BLaER1 (cell line): ENCODE results near the gene CDK18.
"Not testable (repeated sequence)": the region's sequence is repeated elsewhere in the genome, so short reads cannot be mapped to it uniquely, and the experiment has no call there.

Experiments
- H3K27ac ChIP-seq: shearing (Covaris generic); formaldehyde crosslinking; 2 replicates; pipeline ENCODE4 v1.8.1; 2022
- H3K27me3 ChIP-seq: shearing (Covaris generic); formaldehyde crosslinking; 2 replicates; pipeline ENCODE4 v1.8.1; 2022
- H3K36me3 ChIP-seq: shearing (Covaris generic); formaldehyde crosslinking; 2 replicates; pipeline ENCODE4 v1.8.1; 2022
- H3K4me1 ChIP-seq: shearing (Covaris generic); formaldehyde crosslinking; 2 replicates; pipeline ENCODE4 v1.8.1; 2022
- H3K4me2 ChIP-seq: shearing (Covaris generic); formaldehyde crosslinking; 2 replicates; pipeline ENCODE4 v1.8.1; 2022
- H3K4me3 ChIP-seq: shearing (Covaris generic); formaldehyde crosslinking; 2 replicates; pipeline ENCODE4 v1.8.1; 2022
- H3K9ac ChIP-seq: shearing (Covaris generic); formaldehyde crosslinking; 2 replicates; pipeline ENCODE4 v1.8.1; 2022
- H3K9me3 ChIP-seq: shearing (Covaris generic); formaldehyde crosslinking; 2 replicates; pipeline ENCODE4 v1.8.1; 2022
- H4K20me1 ChIP-seq: shearing (Covaris generic); formaldehyde crosslinking; 2 replicates; pipeline ENCODE4 v1.8.1; 2022
- Cebpa-rat ChIP-seq: shearing (Covaris generic); IDR thresholded peaks from 2 replicates; pipeline ENCODE4 v1.8.1; 2022

Gene CDK18

DNA sequence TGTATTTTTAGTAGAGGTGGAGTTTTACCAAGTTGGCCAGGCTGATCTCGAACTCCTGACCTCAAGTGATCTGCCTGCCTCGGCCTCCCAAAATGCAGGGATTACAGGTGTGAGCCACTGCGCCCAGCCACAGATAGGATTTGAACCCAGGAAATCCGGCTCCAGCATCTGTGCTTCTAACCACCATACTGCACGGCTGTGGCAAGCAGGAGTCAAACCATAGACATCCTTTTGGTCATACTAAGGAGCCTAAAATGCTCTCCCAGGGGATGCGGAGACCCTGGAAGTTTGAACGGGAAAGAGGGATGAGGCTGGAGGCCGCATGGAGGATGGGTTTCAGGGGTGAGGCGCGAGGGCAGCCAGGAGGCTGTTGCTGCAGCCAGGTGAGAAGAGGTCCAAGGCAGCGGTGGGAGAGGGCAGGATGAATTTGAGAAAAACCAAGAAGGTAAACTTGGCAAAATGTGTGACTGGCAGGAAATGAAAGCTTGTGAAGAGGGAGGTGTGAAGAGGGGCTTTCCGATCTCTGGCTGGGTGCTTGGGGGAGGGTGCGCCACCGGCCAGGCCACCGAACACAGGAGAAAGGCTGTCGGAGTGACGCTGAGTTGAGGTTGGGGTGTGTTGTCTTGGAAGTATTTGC lies 24.0 kb upstream of the CDK18 start:
- no peak for TF ChIP-seq Cebpa-rat
- Histone ChIP-seq H3K4me3 (no peak overlapping the region), H3K27me3 (no peaks in the 10 kb centered on the region), H3K9ac (no peak overlapping the region), H3K36me3 (no peaks in the 10 kb centered on the region), H3K9me3 (peaks cover 12% of the 10 kb centered on the region), H3K4me2 (peak overlapping the region; percentile 35; the same call in 1 of the 2 replicates), H3K27ac (no peak overlapping the region), H4K20me1 (no peaks in the 10 kb centered on the region), H3K4me1 (peaks cover 28% of the 10 kb centered on the region)

- peaks cover 5% of the 10 kb centered on the region; the same call in 1 of the 2 replicates for H3K9me3 ChIP-seq
- no peaks in the 10 kb centered on the region for H3K27me3 ChIP-seq
- no peak overlapping the region for H3K4me2 ChIP-seq
- H4K20me1 ChIP-seq: no peaks in the 10 kb centered on the region
- no peaks in the 10 kb centered on the region for H3K36me3 ChIP-seq
- TF ChIP-seq Cebpa-rat: no peak
- H3K4me3 ChIP-seq: no peak overlapping the region
- H3K9ac ChIP-seq: no peak overlapping the region
- peaks cover 28% of the 10 kb centered on the region for H3K4me1 ChIP-seq
- no peak overlapping the region for H3K27ac ChIP-seq
Observed at GRCh38 chr1:205481218-205481617, 23.3 kb upstream of the CDK18 start.

- H3K27me3 ChIP-seq: no peaks in the 10 kb centered on the region
- peaks cover 28% of the 10 kb centered on the region for H3K4me1 ChIP-seq
- no peaks in the 10 kb centered on the region for H3K9me3 ChIP-seq
- no peaks in the 10 kb centered on the region for H3K36me3 ChIP-seq
- no peak overlapping the region for H3K9ac ChIP-seq
- H3K27ac ChIP-seq: no peak overlapping the region
- no peaks in the 10 kb centered on the region for H4K20me1 ChIP-seq
- H3K4me2 ChIP-seq: no peak overlapping the region
- no peak overlapping the region for H3K4me3 ChIP-seq
- TF ChIP-seq Cebpa-rat: no peak
Observed at GRCh38 chr1:205481629-205482151, 22.8 kb upstream of the CDK18 start.

DNA sequence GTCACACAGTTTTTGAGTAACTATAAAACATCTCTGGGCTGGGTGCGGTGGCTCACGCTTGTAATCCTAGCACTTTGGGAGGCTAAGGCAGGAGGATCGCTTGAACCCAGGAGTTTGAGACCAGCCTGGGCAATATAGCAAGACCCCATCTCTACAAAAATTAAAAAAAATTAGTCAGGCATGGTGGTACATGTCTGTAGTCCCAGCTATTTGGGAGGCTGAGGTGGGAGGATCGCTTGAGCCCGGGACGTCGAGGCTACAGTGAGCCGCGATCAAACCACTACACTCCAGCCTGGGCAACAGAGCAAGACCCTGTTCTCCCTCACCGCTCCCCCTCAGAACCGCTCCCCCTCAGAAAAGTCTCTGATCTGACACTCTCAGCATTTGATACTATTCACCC lies 21.9 kb upstream of the CDK18 start:
- H3K36me3 ChIP-seq, H3K4me2 ChIP-seq, H3K27ac ChIP-seq, H3K9ac ChIP-seq, H3K9me3 ChIP-seq, H4K20me1 ChIP-seq, H3K27me3 ChIP-seq, H3K4me3 ChIP-seq: not testable (repeated sequence)
- peaks cover 20% of the 10 kb centered on the region for H3K4me1 ChIP-seq

DNA sequence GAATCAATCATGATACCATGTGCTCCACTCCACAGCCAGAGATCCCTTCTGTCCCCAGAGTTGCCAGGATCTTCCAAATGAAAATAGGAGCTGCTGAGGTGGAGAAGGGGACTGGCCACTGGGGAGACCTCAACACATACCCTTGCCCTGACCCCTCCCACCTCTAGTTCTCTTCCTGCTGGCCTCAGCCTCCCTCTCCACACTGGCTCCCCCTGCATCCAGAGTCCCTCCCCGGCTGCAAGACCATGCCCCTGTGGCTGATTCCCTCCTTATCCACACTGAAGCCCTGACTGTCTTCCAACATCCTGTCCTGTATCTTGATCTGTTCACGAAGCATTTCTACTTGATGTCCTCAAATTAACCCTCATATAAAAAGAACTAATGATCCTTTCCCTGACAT lies 21.1 kb upstream of the CDK18 start:
- H4K20me1 ChIP-seq: no peaks in the 10 kb centered on the region
- no peak overlapping the region for H3K4me3 ChIP-seq
- no peak overlapping the region for H3K9ac ChIP-seq
- TF ChIP-seq Cebpa-rat: no peak
- H3K9me3 ChIP-seq: no peaks in the 10 kb centered on the region
- no peak overlapping the region for H3K27ac ChIP-seq
- H3K27me3 ChIP-seq: no peaks in the 10 kb centered on the region
- peaks cover 13% of the 10 kb centered on the region for H3K4me1 ChIP-seq
- H3K36me3 ChIP-seq: no peaks in the 10 kb centered on the region
- H3K4me2 ChIP-seq: no peak overlapping the region

DNA sequence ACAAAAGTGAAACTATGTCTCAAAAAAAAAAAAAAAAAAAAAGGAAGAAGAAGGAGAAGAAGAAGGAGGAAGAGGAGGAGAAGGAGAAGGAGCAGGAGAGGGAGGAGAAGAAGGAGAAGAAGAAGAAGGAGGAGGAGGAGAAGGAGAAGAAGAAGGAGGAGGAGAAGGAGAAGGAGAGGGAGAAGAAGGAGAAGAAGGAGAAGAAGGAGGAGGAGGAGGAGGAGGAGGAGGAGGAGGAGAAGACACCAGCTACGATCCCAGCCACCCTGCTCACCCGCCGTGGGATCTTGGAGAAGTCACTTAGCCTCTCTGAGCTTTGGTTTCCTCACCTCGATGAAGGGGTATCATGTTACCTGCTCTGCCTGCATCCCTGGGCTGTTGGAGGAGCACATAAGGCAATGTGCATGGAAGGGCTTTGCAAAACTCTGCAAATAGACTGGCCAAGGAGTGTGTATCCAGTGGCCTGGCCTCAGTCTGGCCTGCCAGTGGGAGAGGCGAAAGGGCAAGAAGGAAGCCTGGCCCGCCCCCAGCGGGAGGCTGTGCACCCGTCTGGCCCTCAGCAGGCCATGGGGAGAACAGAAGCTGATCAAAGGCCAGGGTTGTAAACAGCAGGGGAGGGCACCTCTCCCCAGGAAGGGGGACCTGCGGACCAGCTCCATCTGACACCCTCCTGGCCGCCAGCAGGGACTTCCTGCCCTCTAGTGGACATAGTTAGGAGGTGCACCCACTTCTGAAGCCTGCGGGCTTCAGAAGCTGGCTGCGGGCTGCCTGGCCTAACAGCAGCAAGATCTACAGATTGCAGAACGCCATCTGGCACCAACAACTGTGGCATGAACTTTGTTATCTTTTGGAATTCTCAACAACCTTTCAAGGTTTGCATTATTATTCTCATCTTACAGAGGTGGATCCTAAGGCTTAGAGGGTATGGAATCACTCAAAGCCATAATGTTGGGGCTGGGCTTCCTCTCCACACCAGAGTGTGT lies 19.2 kb upstream of the CDK18 start:
- Histone ChIP-seq H3K36me3 (no peaks in the 10 kb centered on the region), H4K20me1 (no peaks in the 10 kb centered on the region), H3K9me3 (no peaks in the 10 kb centered on the region), H3K27me3 (no peaks in the 10 kb centered on the region), H3K9ac (no peak overlapping the region), H3K4me3 (no peak overlapping the region), H3K4me1 (peaks cover 5% of the 10 kb centered on the region), H3K4me2 (no peak overlapping the region), H3K27ac (no peak overlapping the region)
- TF ChIP-seq Cebpa-rat: no peak

- Histone ChIP-seq H4K20me1 (no peaks in the 10 kb centered on the region), H3K9ac (no peak overlapping the region)
- no peak for TF ChIP-seq Cebpa-rat
Observed at GRCh38 chr1:205486258-205486657, 18.2 kb upstream of the CDK18 start.

GRCh38 chr1:205488074-205488723 lies 16.3 kb upstream of the CDK18 start:
- Histone ChIP-seq H3K36me3 (no peaks in the 10 kb centered on the region), H3K27ac (no peak overlapping the region), H3K9me3 (no peaks in the 10 kb centered on the region), H3K9ac (no peak overlapping the region), H3K4me2 (no peak overlapping the region), H4K20me1 (no peaks in the 10 kb centered on the region), H3K27me3 (no peaks in the 10 kb centered on the region), H3K4me3 (no peak overlapping the region), H3K4me1 (peaks cover 16% of the 10 kb centered on the region)
- no peak for TF ChIP-seq Cebpa-rat

More at GRCh38 chr1:205486258-205486657, 18.2 kb upstream of the CDK18 start:
- Histone ChIP-seq H3K4me1 (no peaks in the 10 kb centered on the region), H3K36me3 (no peaks in the 10 kb centered on the region), H3K27me3 (no peaks in the 10 kb centered on the region), H3K4me2 (no peak overlapping the region), H3K27ac (no peak overlapping the region), H3K4me3 (no peak overlapping the region), H3K9me3 (no peaks in the 10 kb centered on the region)

DNA sequence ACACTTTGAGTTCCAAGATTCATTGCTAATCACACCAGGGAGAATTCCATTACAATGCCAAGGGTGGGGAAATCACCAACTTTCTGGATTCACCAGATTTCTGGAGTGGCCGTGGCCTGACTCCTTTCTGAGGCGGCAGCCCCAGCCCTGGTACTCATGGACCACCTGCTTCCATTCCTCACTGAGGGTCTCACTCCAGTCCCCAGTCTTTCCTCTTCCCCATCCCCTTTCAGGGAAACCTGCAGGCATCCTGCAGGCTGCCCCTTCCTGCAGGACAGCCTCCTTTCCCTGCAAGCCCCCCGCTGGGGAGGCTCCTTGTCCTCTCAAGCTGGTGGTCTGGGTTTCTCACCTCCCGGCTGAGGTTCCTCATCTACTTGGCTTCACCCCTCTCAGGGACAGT lies 12.7 kb upstream of the CDK18 start:
- Histone ChIP-seq H3K27me3 (no peaks in the 10 kb centered on the region), H4K20me1 (no peaks in the 10 kb centered on the region), H3K27ac (no peak overlapping the region), H3K4me2 (peak overlapping the region; percentile 53), H3K9ac (no peak overlapping the region), H3K4me3 (no peak overlapping the region), H3K9me3 (no peaks in the 10 kb centered on the region), H3K4me1 (peaks cover 23% of the 10 kb centered on the region), H3K36me3 (no peaks in the 10 kb centered on the region)
- no peak for TF ChIP-seq Cebpa-rat
